NCI-H1436 (cell line): ENCODE measurements around the gene TSPAN9.

Experiments used
- DNase-seq: peaks from one replicate; lab custom pipeline; 2025; lab: John Stamatoyannopoulos, UW

The TSPAN9 gene

DNA sequence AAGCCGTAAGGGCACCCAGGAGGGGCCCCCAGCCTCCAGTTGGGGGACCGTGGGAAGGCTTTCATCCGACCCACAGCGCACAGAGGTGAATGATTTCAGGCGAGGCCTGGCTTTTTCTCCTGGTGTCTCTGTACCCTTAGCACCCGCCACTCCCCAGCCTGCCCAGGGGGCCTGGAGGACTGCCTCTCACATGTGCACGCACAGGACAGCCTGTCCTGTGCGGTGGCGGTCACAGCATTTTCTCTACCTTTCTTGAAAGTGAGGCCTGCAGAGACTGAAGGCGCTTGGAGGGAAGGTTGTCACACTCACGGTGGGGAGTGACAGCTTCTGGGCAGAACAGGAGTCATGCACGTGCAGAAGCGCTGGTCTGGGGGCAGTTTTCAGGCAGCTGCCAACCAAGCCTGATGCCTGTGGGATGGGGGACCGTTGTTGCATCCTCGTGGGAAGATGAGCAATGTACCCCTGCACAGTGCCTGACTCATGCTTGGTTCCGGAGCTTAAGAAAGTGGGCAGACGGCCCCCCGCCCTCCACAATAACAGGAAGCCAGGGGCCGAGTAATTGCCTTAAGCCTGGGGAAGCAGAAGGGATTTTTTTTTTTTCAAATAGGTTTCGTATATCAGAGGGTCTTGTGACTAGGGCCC lies 148.1 kb downstream of the TSPAN9 start:
- no peak for DNase-seq

DNA sequence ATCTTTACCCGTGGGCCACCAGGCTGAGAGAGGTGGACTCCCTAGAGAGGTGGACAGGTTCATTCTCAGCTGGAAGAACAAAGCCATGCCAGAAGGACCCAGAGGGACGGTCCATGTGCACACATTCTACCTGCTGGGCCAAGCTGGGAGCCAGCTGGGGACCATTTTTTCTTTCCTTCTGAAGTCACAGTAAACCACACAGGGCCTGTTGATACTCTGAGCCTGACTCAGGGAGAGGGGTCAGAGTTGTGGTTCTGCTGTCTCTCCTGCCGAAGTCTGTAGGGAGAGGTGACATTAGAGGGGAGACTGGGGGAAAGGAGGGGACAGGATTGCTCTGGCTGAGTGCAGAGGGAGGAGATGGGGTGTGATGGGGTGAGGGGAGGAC lies 148.6 kb downstream of the TSPAN9 start:
- no peak for DNase-seq

- DNase-seq, result no peak
Observed at GRCh38 chr12:3226264-3226663, 149.1 kb downstream of the TSPAN9 start.

- no peak for DNase-seq
Observed at GRCh38 chr12:3227076-3227975, 150.1 kb downstream of the TSPAN9 start.

DNA sequence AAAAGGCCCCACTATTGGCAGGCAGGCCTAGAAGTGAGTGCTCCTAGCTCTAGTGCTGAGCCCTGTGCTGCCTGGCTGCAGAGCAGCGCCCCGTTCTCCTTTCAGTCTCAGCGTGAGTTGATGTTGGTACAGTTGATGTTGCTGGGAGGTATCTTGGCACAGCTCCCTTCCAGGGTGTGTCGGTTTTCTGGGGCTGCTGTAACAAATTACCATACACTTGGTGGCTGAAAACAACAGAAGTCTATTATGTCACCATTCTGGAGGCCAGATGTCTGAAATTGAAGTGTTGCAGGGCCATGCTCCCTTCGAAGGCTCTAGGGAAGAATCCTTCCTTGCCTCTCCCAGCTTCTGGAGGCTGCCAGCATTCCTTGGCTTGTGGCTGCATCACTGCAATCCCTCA lies 151.4 kb downstream of the TSPAN9 start:
- no peak for DNase-seq

- DNase-seq, result no peak
Observed at GRCh38 chr12:3229577-3229976, 152.4 kb downstream of the TSPAN9 start.

DNA sequence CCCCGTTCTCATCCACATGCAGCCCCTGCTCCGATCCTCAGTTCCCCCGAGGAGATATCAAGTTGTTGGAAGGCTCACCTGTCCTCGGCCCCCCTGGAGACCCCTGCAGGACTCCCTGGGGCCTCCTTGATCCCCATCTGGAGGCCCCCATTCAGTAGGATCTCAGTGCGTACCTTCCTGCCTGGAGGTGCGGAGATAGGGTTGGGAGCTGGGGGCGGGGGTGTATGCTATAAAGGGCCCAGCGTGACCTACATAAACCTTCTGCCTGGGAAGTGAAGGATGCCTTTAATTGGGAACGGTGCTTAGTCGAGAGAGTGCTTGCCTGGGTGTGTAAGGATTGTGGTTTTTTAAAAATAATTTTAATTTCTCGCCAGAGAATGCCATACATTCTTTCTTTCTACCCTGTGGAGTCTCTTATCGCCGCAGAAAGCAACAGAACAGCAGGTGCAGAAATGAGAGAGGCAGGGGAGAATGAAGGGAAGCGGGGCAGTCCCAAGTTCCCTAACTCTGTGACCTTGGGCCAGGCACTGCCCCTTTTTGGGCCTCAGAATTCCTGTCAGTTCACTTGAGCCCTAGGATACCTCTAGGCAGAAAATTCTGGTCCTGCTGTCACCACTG lies 153.7 kb downstream of the TSPAN9 start:
- DNase-seq, result no peak

- DNase-seq, result no peak
Observed at GRCh38 chr12:3231399-3231876, 154.3 kb downstream of the TSPAN9 start.

DNA sequence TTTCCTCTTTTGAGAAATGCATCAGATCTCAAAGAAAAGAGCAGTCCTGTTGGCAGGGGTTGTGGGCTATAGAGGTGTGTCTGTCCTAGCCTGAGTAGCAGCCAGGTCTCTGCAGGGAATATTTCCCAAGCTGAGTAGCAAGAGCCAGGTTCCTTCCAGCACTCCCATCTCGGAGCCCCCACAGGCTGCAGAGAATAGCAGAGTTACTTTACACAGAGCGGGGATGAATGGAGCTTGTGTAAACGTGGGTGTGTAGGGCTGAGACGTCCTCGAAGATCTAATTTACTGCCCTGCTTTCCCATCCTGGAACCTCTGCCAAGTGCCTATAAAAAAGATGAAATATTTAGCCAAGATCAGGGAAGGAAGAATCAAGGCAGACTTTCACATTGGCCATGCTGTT lies 156.6 kb downstream of the TSPAN9 start:
- no peak for DNase-seq

DNA sequence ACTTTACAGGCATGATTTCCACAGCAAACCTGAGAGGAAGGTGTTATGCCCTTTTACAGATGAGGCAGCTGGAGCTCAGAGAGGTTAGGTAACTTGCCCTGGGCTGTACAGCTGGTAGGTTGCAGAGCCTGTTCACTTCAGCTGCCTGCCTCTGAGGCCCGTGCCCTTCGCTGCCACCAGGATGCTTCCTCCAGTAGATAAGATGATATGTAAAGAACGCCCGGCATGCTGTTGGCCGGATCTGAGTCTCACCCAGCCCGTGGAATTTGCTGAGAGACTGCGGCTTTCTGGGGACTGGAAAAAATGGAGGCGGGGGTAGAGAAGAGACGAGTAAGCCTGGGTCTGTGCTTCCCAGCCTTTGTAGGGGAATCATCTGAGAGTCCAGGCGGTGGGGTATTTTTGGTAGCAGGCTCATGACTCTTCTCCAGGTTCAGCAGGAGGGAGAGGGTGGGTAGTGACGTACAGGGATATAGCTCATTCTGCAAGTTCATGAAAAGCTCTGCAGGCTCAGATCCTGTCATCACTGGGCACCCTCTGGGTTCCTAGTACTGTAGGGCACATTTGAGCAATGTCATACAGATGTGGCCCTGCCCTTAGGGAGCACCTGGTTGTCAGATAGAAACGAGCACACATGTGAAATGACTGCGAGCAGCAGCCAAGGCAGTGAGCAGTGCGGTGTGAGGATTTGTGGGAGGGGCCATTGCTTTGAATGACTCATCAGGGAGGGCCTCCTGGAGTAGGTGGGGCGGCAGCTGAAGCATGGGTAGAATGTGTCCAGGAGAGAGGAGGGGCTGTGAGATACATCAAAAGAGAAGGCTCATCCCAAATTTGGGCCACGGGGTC lies 159.4 kb downstream of the TSPAN9 start:
- no peak for DNase-seq

DNA sequence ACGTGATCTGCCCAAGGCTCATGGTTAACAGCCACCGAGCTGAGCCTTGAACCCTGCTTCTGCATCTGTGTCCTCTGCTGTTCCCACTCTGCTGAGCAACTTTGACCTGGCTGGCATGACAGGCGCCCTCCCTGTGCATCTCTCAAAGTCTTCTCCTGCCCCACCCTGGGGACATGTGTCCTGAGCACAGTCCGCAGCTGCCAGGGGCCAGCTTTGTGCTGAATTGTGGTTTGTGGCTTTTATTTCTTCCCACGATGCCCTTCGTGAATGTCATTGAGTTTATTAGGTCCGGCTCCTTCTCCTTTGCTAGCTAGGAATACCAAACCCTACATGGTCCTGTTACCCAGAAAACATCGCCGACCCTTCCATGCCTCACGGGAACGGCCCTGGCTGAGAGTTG lies 161.0 kb downstream of the TSPAN9 start:
- DNase-seq, result no peak

GRCh38 chr12:3241621-3242020 lies 164.4 kb downstream of the TSPAN9 start:
- DNase-seq, result no peak

- DNase-seq, result no peak
Observed at GRCh38 chr12:3242199-3242863, 165.2 kb downstream of the TSPAN9 start.

GRCh38 chr12:3243376-3244084 lies 166.4 kb downstream of the TSPAN9 start:
- no peak for DNase-seq

GRCh38 chr12:3244219-3244750 lies 167.1 kb downstream of the TSPAN9 start:
- no peak for DNase-seq

DNA sequence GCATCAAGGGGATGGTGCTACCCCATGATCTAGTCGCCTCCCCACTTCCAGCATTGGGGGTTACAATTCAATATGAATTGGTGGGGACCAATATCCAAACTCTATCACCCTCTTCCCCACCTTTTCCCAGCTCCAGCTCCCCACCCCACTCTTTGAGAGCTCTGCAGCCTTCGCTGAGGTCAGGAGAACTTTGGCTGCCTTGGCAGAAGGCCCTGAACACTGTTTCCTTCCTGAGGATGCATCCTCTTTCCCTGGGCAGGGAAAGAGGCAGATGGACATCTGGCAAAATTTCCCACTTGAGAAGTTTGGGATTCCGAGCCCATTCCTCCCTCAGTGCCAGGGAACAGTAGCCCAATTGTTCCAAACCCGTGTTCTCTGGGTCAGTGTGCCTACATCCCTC lies 169.1 kb downstream of the TSPAN9 start:
- no peak for DNase-seq

GRCh38 chr12:3247077-3247476 lies 169.9 kb downstream of the TSPAN9 start:
- DNase-seq, result no peak

- peak; percentile 71 for DNase-seq
Observed at GRCh38 chr12:3247629-3248161, 170.5 kb downstream of the TSPAN9 start.

DNA sequence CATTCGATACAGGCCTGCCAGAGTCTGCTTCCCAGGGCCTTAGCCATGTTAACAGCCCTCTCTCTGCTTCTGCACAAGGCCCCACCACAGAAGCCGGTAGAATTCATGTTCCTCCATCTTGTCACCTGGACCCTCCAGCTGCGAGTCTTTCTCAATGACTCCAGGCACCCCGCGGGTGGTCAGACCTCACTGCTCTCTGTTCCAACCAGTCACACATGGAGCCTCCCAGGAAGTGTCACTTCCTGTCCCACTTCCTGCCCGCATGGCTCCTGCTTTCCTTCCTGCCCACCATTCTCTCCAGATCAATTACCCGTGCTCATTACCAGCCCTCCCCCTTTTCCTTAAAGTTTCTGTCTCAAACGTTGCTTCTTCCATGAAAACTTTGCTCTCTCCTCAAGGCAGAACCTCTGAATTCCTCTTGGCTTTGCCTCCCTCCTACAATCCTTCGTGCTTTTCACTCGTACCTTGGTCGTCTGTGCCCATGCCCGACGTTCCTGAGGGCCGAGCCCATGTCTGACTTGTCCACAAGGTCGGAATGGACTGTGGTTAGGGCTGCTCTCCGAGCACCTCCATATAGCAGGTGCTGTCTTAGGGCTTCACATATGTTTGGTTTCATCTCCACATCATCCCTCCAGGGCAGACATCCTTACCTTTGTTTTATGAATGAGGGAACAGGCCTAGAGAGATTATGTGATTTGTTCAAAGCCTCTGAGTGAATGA lies 172.1 kb downstream of the TSPAN9 start:
- no peak for DNase-seq

- DNase-seq, result no peak
Observed at GRCh38 chr12:3250034-3250433, 172.9 kb downstream of the TSPAN9 start.
